GM10266 (cell line): Measurements from ENCODE around the gene LIMK2.

ENCODE experiments used
- DNase-seq: peaks from one replicate; pipeline ENCODE4 v3.0.0; 2012; ENCODE audit errors: extremely low spot score
- CTCF ChIP-seq: IDR thresholded peaks from 2 replicates; pipeline ENCODE4 v1.5.1; 2012; ENCODE audit warnings: mild to moderate bottlenecking, low read depth; ENCODE audit not compliant: control insufficient read depth, insufficient read depth; ENCODE audit errors: missing control alignments

The LIMK2 gene

GRCh38 chr22:31326877-31327276 is 114.8 kb downstream of the LIMK2 start:
- DNase-seq, result no peak
- TF ChIP-seq CTCF, result no peak

DNA sequence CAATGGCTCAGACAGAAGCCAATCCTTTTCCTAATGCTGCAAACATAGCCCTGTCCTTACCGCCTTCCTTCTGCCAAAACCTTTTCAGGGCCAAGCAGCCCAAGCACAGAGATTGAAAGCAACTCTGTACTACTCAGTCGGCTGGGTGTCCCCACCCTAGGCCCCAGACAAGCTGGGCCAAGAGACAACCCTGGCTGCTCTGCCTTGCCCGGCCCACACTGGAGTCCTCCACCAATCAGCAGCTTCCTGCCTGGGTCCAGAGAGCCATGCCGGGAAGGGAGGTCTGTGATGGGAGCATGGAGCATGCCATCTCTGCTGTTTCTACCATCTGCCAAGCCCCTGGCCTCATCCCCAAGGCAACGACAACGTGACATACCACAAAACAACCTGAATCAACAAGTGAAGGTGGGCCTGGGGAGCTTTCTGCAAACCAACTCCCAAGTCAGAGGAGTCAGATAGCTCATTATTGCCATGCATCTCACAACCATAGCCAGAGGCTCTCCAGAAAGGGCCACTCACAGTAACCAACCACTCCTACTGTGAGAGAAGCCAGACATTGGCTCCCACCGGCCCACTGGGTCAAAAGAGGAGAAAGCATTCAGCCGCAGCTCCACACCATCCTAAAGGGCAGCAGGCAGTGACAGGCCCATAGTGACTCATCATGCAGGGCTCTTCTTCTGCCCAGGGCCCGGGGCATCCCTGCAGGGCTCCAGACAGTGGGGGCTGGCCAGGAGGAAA is 115.9 kb downstream of the LIMK2 start:
- no peak for DNase-seq
- no peak for TF ChIP-seq CTCF

GRCh38 chr22:31328544-31328960 is 116.5 kb downstream of the LIMK2 start:
- TF ChIP-seq CTCF, result no peak
- DNase-seq, result no peak

DNA sequence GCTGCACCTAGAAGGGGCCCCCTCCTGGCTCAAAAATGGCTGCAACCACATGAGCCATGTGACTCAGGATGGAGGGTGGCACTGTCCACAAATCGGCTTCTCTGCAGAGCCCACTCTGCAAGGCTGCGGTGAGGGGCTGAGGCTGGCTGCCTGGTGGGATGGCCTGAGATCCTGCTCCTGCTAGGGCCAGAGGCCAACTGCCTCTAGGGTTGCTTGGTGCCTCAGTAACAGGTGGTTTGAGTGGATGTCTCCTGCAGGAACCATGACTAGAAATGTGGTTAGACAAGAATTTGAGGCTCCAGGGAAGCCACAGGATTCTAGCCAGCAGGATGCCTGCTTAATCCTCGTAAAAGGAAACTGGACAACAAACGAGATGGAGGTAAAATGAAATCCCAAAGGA is 116.9 kb downstream of the LIMK2 start:
- no peak for DNase-seq
- TF ChIP-seq CTCF, result no peak
